WI38 (cell line): Measurements from ENCODE around the gene AKR1C1.
"Not testable (repeated sequence)": the region's sequence is repeated elsewhere in the genome, so short reads cannot be mapped to it uniquely, and the experiment has no call there.

Experiments used
- H3K4me3 ChIP-seq: 2 replicates; pipeline ENCODE4 v1.5.1; 2011; ENCODE audit warnings: low read depth, mild to moderate bottlenecking, control low read depth, low read length
- TF ChIP-seq, protein P1 (sequence below): IDR thresholded peaks from 2 replicates; pipeline ENCODE4 v1.5.1; 2012; ENCODE audit warnings: low read depth, mild to moderate bottlenecking, control low read depth, low read length

The AKR1C1 gene

DNA sequence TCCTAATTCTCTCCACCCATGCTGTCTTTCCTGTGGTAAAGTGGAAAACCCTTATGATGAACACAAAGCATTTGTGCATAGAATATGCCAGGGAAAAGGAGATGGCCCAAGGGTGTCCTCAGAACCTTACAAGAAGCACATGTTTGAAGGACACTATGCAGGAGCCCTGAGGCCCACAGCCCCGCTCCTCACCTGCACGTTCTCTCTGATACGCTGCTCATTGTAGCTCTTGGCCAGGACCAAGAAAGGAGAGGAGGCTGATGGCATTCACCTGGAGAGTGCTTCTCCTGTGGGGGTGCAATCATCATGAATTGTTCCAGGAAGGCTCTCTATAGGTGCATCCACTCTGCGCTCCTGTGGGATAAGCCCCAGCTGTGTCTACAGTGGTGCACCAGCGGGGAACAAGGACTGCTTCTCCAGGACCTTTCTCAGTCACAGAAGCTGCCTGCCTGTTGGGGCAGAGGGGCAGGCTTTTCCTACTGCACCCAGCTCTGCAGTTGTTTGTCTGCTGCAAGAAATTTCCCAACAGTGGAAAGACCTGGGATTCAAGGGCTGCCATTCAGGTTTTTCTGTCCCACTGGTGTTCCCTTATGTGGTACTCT lies 20.5 kb downstream of the AKR1C1 start:
- TF ChIP-seq, protein P1, sequence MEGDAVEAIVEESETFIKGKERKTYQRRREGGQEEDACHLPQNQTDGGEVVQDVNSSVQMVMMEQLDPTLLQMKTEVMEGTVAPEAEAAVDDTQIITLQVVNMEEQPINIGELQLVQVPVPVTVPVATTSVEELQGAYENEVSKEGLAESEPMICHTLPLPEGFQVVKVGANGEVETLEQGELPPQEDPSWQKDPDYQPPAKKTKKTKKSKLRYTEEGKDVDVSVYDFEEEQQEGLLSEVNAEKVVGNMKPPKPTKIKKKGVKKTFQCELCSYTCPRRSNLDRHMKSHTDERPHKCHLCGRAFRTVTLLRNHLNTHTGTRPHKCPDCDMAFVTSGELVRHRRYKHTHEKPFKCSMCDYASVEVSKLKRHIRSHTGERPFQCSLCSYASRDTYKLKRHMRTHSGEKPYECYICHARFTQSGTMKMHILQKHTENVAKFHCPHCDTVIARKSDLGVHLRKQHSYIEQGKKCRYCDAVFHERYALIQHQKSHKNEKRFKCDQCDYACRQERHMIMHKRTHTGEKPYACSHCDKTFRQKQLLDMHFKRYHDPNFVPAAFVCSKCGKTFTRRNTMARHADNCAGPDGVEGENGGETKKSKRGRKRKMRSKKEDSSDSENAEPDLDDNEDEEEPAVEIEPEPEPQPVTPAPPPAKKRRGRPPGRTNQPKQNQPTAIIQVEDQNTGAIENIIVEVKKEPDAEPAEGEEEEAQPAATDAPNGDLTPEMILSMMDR = no peak
- no peak overlapping the region for H3K4me3 ChIP-seq

DNA sequence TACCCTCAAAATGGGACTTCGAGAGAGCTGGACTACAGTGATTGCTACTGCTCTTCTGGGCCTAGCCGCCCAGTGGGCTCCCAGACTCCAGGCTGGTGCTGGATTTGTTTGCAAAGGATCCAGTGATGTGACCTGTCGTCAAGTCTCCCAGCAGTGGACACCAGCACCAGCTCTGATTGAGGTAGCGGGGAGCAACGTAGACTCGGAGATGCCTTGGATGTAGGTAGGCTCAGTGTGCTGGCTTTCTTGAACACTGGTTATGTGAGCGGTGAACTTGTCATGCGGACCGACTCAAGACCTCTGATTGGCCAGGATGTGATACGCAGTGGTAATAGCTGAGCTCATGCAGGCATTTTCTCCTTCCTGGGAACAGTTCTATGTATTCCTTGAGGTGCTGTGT lies 21.0 kb downstream of the AKR1C1 start:
- TF ChIP-seq, protein P1 = no peak
- no peak overlapping the region for H3K4me3 ChIP-seq

DNA sequence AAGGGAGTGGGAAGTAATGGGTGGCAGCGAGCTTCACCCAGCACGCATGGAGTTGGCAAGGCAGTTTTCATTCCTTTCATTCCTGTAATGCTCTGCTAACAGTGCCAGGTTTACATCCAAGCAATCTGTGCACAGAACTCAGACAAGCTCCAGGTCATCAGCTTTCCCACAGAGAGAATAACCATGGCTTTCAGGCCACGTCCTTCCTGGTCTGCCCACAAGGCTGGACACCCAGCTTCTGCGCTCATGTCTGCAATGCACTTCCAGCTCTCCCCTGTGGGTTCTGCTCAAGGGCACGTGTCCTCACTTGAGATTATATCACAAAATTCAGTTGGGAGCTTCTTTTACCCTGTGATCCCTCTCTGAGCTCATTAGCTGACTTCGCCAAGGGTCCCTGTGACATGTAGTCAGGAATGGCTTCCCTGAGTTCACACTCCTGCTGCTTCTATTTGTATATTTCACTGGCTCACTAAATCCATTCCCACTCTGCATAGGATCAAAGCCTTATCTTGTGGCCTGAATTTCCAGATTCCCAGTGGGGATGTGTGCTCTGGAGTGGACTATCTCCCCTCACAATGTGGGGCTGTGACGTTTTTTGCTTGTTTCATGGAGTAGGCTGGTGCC lies 21.9 kb downstream of the AKR1C1 start:
- TF ChIP-seq, protein P1 = no peak
- no peak overlapping the region for H3K4me3 ChIP-seq

DNA sequence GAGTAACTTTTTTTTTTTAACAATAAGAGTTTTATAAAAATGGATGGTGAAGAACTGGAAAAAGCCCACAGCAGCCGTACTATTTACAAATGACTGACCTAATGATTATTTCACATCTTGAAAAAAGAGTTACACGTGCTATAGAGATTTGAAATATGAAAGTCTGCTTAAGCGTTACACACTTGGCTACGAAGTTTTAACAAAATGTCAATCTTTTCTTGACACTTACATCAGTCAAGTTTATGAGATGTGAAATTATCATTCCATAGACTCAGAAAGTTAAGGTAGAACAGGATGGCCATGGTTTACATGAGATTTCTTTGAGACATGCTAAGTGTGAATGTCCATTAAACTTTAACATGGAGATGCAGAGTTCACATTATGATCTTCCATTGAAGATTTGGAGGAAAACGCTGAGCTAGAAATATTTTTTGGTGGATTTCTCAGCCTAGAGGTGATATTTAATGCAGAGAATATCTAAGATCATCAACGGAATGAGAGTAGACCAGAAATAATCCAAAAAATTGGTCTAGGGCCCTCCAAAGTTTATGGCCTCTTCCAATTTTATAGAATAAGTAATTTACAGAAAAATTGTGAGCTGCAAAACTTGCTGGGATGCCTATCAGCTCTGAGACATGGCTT lies 24.9 kb downstream of the AKR1C1 start:
- not testable (repeated sequence) for H3K4me3 ChIP-seq

DNA sequence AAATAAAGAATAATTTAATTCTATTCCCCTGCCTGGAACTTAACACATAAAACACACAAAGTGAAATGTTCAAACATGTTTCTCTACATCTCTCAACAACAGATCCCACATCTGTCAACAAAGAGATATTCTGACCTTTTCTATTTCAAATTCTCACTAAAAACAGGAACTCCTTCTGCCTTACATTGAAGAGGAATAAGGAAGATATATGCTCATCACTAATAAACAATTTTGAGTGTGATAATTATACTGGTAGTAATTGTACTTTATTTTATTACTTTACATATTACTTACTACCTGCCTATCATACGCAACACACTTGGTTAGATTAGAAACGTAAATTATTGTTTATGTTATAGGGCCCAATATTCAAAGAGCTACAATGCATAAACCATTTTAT lies 27.0 kb downstream of the AKR1C1 start:
- H3K4me3 ChIP-seq = no peak overlapping the region
- TF ChIP-seq, protein P1 = no peak

DNA sequence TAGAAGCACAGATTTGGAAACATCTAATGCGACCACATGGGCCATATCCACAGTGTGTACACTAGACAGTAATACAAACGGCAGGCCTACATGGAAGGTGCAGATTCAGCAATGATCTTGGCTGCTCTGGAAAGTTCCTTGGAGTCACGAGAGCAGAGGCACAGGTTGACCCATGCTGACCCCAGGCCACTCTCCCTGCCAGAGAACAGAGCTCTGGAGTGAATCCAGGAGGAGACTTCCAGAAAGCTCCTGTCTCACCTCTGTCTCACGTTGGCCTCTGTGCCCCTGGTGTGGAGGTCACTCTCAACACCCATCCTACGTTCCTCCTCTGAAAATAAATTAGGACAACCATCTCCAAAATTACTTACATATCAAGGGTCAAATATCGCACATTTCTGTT lies 28.2 kb downstream of the AKR1C1 start:
- H3K4me3 ChIP-seq = not testable (repeated sequence)

DNA sequence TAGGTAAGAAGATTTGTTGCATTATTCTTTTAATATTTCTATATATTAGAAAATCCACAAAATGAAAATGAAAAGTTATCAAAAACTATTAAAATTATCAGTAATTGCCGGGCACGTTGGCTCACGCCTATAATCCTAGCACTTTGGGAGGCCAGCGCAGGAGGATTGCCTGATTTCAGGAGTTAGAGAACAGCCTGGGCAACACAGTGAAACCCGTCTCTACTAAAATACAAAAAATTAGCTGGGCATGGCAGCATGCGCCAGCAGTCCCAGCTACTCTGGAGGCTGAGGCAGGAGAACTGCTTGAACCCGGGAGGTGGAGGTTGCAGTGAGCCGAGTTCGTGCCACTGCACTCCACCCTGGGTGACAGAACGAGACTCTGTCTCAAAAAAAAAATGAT lies 29.3 kb downstream of the AKR1C1 start:
- not testable (repeated sequence) for H3K4me3 ChIP-seq

DNA sequence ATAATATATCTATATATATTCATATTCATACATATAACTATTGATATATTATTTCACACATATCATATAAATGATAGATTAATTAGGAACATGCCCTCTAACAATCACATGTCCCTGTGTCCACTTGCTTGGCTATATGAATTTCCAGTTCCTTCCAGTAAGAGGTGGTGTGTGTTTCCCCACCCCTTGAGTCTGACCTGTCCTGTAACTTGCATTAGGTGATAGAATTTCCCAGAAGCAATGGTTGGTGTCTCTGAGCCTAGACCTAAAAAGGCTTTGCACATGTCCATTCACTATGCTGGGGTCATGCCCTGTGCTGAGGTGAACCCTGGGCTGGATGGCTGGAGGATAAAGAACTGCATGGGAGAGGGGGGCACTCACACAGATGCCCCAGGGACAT lies 31.0 kb downstream of the AKR1C1 start:
- not testable (repeated sequence) for H3K4me3 ChIP-seq

DNA sequence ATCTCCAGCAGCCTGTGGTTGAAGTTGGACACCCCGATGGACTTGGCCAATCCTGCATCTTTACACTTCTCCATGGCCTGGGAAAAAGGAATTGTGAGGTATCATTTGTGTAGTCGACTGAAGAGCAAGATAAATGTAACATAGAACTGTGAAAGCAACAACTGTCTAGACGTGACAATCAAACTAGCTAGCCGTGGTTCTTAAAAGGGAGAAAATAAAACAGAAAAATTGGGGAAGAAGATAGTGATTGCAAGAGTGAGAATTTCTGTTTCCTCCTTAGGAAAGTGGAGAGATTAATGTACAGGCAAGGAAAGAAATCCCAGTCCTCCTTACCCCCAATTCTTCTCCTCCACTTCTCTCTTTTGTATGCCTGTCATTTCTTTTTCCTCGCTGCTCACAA lies 35.5 kb downstream of the AKR1C1 start:
- TF ChIP-seq, protein P1 = no peak
- no peak overlapping the region for H3K4me3 ChIP-seq
